Mesothelial cell of epicardium (in vitro differentiated cells): ENCODE measurements around the gene CHTF18. TPM values are rescaled to one million over a fixed set of nuclear protein-coding genes. Genes with fewer than 3 reads are reported as not detected.

Experiments used
- DNase-seq, 2 experiments: peaks; one replicate each; pipeline ENCODE4 v3.0.0; 2021; ENCODE audit warnings: low spot score in 2 of 2; ENCODE audit not compliant: unreplicated experiment in 2 of 2
- H3K27ac Mint-ChIP-seq: 2 replicates; pipeline ENCODE4 v1.8.0; 2021; ENCODE audit warnings: mixed read lengths
- H3K27me3 Mint-ChIP-seq: 2 replicates; pipeline ENCODE4 v1.8.0; 2021; ENCODE audit warnings: low read depth, mixed read lengths
- H3K36me3 Mint-ChIP-seq: 2 replicates; pipeline ENCODE4 v1.8.0; 2021; ENCODE audit warnings: mixed read lengths
- H3K4me1 Mint-ChIP-seq: 2 replicates; pipeline ENCODE4 v1.8.0; 2021; ENCODE audit warnings: mixed read lengths
- H3K4me3 Mint-ChIP-seq: 2 replicates; pipeline ENCODE4 v1.8.0; 2021; ENCODE audit warnings: mild to moderate bottlenecking, moderate library complexity, mixed read lengths
- H3K9me3 Mint-ChIP-seq: 2 replicates; pipeline ENCODE4 v1.8.0; 2021; ENCODE audit warnings: mixed read lengths
- total RNA-seq: library from RNA; stranded (reverse); gene quantifications from 3 replicates; pipeline ENCODE4 v1.2.1, GENCODE V29; 2021
- TF ChIP-seq, protein P1 (sequence below): fragments of 200-600 bp; sonication (generic); IDR thresholded peaks from one replicate; pipeline ENCODE4 v1.5.0; 2021; ENCODE audit warnings: antibody characterized with exemption; ENCODE audit not compliant: unreplicated experiment

The CHTF18 gene
- total RNA-seq, 1 donor from 2014 or later: 89.2 TPM

DNA sequence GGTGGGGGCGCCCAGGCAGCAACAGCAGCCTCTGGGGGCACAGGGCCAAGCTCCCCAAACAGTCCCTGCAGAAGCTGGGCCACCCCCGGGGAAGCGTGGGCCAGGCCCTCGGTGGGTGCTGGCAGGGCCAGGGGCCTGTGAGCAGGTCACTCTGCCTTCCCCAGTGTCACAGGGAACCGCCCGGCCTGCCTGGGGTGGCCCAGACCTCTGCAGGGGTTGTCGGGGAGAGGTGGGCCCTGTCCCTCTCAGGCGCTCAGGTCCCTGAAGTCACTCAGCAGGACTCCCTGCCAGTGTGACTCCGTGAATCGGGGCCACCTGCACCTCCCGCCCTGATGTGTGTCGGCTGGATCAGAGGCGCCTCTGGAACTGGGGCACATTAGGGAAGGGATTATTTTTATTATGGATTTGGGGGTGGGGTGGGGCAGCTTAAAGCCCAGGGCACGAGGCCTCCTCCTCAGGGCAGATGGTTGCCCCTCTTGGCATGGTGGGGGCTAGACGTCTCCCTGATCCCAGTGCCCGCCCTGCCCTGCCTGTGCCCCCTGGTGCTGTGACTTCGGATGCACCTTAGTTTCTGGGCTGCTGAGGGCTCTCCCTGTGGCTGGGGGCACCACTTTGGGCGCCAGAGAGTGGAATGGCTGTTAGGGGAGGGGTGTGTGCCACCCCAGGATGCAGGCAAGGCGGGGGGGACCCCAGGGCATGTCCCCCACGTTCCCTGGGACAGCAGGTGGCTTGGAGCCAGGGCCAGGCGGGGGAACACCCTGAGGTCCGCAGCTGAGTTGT is 13.4 kb downstream of the CHTF18 start:
- Mint-ChIP-seq H3K27me3 (peaks cover 72% of the 10 kb centered on the region), H3K9me3 (no peaks in the 10 kb centered on the region)

DNA sequence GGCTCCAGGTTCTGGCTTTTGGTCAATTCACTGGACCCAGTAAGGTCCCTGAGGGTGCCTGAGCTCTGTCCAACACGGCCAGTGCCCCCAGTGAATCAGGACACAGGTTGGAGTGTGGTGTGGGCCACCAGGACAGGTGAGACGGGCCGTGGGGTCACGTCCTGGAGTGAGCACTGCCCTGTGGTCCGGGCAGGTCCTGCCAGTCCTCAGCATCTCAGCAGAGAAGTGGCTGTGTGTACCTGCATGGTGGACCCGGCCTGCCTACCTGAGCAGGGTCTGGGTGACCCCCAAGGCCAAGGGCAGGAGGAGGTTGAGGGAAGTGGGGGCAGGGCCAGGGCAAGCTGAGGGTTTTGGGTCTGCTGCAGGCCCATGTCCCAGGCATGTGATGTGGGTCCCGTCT is 14.0 kb downstream of the CHTF18 start:
- peaks cover 72% of the 10 kb centered on the region for H3K27me3 Mint-ChIP-seq
- no peak overlapping the region for H3K4me3 Mint-ChIP-seq
- H3K4me1 Mint-ChIP-seq: no peaks in the 10 kb centered on the region
- peaks cover 5% of the 10 kb centered on the region for H3K36me3 Mint-ChIP-seq
- no peak overlapping the region for H3K27ac Mint-ChIP-seq
- TF ChIP-seq, protein P1, sequence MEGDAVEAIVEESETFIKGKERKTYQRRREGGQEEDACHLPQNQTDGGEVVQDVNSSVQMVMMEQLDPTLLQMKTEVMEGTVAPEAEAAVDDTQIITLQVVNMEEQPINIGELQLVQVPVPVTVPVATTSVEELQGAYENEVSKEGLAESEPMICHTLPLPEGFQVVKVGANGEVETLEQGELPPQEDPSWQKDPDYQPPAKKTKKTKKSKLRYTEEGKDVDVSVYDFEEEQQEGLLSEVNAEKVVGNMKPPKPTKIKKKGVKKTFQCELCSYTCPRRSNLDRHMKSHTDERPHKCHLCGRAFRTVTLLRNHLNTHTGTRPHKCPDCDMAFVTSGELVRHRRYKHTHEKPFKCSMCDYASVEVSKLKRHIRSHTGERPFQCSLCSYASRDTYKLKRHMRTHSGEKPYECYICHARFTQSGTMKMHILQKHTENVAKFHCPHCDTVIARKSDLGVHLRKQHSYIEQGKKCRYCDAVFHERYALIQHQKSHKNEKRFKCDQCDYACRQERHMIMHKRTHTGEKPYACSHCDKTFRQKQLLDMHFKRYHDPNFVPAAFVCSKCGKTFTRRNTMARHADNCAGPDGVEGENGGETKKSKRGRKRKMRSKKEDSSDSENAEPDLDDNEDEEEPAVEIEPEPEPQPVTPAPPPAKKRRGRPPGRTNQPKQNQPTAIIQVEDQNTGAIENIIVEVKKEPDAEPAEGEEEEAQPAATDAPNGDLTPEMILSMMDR: no peak
- DNase-seq: no peak
- no peaks in the 10 kb centered on the region for H3K9me3 Mint-ChIP-seq

More for the DNA sequence above, 13.4 kb downstream of the CHTF18 start:
- Mint-ChIP-seq H3K27ac (no peak overlapping the region), H3K36me3 (peaks cover 7% of the 10 kb centered on the region), H3K4me1 (no peaks in the 10 kb centered on the region), H3K4me3 (no peak overlapping the region)
- TF ChIP-seq, protein P1: no peak
- no peak for DNase-seq

DNA sequence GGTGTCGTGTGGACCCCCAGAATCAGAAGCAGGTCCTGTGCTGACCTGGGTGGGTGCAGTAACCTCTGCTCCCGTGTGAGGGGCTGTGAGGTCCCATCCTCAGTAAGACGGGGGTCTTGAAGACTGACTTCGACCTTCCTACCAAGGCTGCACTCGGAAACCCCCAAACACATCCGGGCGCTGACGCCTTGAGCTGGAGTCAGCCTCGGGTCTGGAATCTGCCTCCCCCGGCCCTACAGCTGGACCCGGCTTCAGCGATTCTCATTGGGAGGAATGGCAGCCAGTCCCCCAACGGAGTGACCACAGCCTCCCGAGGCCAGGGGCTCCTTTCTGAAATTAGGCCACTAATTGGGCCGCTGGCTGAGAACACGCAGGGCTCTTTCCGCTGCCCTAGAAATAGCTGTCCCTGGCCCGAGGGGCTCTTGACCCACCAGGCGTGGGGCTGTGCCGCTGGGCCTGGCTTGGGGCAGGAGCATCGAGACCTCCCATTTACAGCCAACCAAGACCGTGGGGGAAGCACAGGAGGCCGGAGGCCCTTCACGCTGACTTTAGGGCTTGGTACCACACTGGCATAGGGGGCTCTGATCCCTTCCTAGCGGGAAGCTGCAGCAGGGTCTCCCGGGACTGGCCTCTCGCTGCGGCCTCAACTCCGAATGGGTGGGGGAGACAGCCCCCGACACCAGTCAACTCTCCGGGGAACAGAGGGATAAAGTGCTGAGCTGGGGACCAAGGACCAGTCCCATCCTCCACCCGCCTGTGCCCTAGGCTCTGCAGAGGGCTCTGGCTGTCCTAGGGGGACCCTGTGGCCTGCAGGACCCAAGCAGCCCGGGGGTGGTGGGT is 14.7 kb downstream of the CHTF18 start:
- H3K27ac Mint-ChIP-seq: no peak overlapping the region
- peaks cover 69% of the 10 kb centered on the region for H3K27me3 Mint-ChIP-seq
- TF ChIP-seq, protein P1: no peak
- H3K4me1 Mint-ChIP-seq: peaks cover 4% of the 10 kb centered on the region
- DNase-seq: no peak
- no peak overlapping the region for H3K4me3 Mint-ChIP-seq
- H3K9me3 Mint-ChIP-seq: no peaks in the 10 kb centered on the region
- H3K36me3 Mint-ChIP-seq: peaks cover 2% of the 10 kb centered on the region

DNA sequence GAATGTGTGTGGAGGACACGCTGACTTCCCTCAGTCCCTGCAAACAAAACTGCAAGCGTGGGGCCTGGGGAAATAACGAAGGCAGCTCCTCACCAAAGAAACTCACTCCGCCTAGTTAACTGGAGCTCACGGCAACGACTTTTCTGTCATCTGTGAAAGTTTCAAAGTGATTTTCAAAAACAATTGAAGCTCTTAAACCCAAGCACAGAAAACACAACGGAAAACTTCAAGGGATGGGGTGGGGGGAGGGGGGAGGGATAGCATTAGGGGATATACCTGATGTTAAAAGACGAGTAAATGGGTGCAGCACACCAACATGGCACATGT is 15.3 kb downstream of the CHTF18 start:
- H3K27me3 Mint-ChIP-seq: peaks cover 68% of the 10 kb centered on the region
- no peak overlapping the region for H3K27ac Mint-ChIP-seq
- TF ChIP-seq, protein P1: no peak
- peaks cover 4% of the 10 kb centered on the region for H3K4me1 Mint-ChIP-seq
- no peaks in the 10 kb centered on the region for H3K36me3 Mint-ChIP-seq
- no peaks in the 10 kb centered on the region for H3K9me3 Mint-ChIP-seq
- no peak overlapping the region for H3K4me3 Mint-ChIP-seq
- DNase-seq: no peak

DNA sequence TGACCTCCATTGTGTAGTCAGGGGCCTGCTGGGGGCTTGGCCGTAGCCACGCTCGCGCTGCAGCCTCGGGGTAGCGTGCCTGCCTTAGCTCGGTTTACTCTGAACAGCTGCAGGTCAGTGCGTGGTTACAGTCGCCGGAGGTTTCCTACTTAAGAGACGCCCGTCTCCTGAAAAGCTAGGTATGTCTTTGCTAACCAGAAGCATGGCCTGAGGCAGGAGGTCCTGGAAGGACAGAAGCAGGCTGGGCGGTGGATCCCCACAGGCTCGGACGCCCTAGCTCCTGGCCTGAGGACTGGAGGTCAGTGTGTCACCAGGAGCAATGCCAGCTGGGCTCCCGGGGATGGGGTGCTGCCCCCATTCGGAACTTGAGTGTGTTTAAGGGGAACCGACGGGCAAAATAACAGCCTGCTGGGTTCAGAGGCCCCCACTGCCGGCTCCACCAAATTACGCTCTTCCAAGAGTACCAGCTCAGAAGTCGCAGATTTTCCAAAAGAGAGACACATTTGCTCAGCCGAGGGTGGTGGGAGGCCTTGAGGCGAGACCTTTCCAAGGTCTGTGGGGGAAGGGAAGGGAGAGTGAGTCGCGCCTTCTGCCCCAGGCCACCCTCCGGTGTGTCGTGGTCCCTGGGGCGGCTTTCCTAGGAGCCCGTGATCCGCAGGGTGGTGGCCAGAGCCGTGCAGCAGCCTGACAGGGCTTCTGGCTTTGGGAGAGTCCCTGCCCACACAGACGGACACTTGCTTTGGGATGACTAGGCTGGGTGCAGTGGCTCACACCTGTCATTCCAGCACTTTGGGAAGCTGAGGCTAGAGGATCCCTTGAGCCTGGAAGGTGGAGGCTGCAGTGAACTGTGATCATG is 16.0 kb downstream of the CHTF18 start:
- Mint-ChIP-seq H3K36me3 (no peaks in the 10 kb centered on the region), H3K9me3 (no peaks in the 10 kb centered on the region), H3K27me3 (peaks cover 66% of the 10 kb centered on the region), H3K27ac (no peak overlapping the region), H3K4me1 (peaks cover 4% of the 10 kb centered on the region), H3K4me3 (no peak overlapping the region)
- DNase-seq: no peak
- TF ChIP-seq, protein P1: no peak
